DOHH2 (cell line): Measurements from ENCODE around the gene MTF1.
"Not testable (repeated sequence)": the region's sequence is repeated elsewhere in the genome, so short reads cannot be mapped to it uniquely, and the experiment has no call there.

ENCODE experiments used
- H3F3A ChIP-seq: fragments of 200-600 bp; sonication (generic), shearing (Covaris generic); 2 replicates; pipeline ENCODE4 v1.6.0; 2016; ENCODE audit warnings: antibody characterized with exemption, mild to moderate bottlenecking; ENCODE audit not compliant: control insufficient read depth, insufficient read depth
- H3K27ac ChIP-seq: fragments of 200-600 bp; sonication (generic); 2 replicates; pipeline ENCODE4 v1.5.1; 2014; ENCODE audit warnings: low read depth, mild to moderate bottlenecking, low read length, moderate library complexity
- H3K27me3 ChIP-seq: fragments of 200-600 bp; sonication (generic); 2 replicates; pipeline ENCODE4 v1.6.1; 2014; ENCODE audit warnings: mild to moderate bottlenecking, low read length, mixed read lengths; ENCODE audit not compliant: control insufficient read depth
- H3K36me3 ChIP-seq: fragments of 200-600 bp; sonication (generic); 2 replicates; pipeline ENCODE4 v1.6.1; 2014; ENCODE audit warnings: mild to moderate bottlenecking, low read length, moderate library complexity, mixed read lengths; ENCODE audit not compliant: control insufficient read depth
- H3K4me1 ChIP-seq: fragments of 200-600 bp; sonication (generic); 2 replicates; pipeline ENCODE4 v1.6.1; 2014; ENCODE audit warnings: mild to moderate bottlenecking, low read length, mixed read lengths; ENCODE audit not compliant: control insufficient read depth
- H3K4me2 ChIP-seq: fragments of 200-600 bp; sonication (generic); 2 replicates; pipeline ENCODE4 v1.6.0; 2014; ENCODE audit warnings: mild to moderate bottlenecking, low read length, moderate library complexity
- H3K4me3 ChIP-seq: fragments of 200-600 bp; sonication (generic); 2 replicates; pipeline ENCODE4 v1.5.1; 2014; ENCODE audit warnings: mild to moderate bottlenecking, low read length, mixed read lengths
- H3K79me2 ChIP-seq: fragments of 200-600 bp; sonication (generic); 2 replicates; pipeline ENCODE4 v1.6.1; 2014; ENCODE audit warnings: mild to moderate bottlenecking, low read length, mixed read lengths; ENCODE audit not compliant: control insufficient read depth
- H3K9me2 ChIP-seq: fragments of 200-600 bp; sonication (generic); replicated peaks from 2 replicates; pipeline ENCODE4 v1.6.1; 2014; ENCODE audit warnings: mild to moderate bottlenecking, low read length, mixed read lengths; ENCODE audit not compliant: control insufficient read depth
- H3K9me3 ChIP-seq: fragments of 200-600 bp; sonication (generic); 2 replicates; pipeline ENCODE4 v1.6.1; 2014; ENCODE audit warnings: antibody characterized with exemption, low read length, mixed read lengths; ENCODE audit not compliant: control insufficient read depth, insufficient read depth
- H4K20me1 ChIP-seq: fragments of 200-600 bp; sonication (generic); 2 replicates; pipeline ENCODE4 v1.6.0; 2014; ENCODE audit warnings: low read depth, mild to moderate bottlenecking, antibody characterized with exemption, low read length, moderate library complexity; ENCODE audit not compliant: control insufficient read depth, insufficient read depth
- CTCF ChIP-seq: fragments of 200-600 bp; sonication (generic); IDR thresholded peaks from one replicate; pipeline ENCODE4 v1.5.1; 2014; ENCODE audit warnings: antibody characterized with exemption, mild to moderate bottlenecking, low read depth, low read length; ENCODE audit not compliant: poor library complexity, severe bottlenecking
- EZH2phosphoT487 ChIP-seq: fragments of 200-600 bp; sonication (generic); IDR thresholded peaks from 2 replicates; pipeline ENCODE4 v1.6.1; 2017; ENCODE audit warnings: borderline replicate concordance, mild to moderate bottlenecking, antibody characterized with exemption, low read length, moderate library complexity, mixed read lengths

Gene MTF1

GRCh38 chr1:37859507-37860345 lies at the start of gene MTF1:
Gene MTF1, minus strand, starts transcription at chr1:37859592. Its CDS starts 1,934 bp downstream, at chr1:37857658.
- peak within 1 kb of the TSS; percentile 51 for H3K27ac ChIP-seq
- no peaks in the 10 kb centered on the region for H3K27me3 ChIP-seq
- peaks cover 6% of the 10 kb centered on the region; the same call in 1 of the 2 replicates for H3F3A ChIP-seq
- H3K36me3 ChIP-seq = peaks cover 55% of the 10 kb centered on the region
- H3K79me2 ChIP-seq = peaks cover 45% of the 10 kb centered on the region
- no peaks in the 10 kb centered on the region for H3K9me2 ChIP-seq
- H3K4me1 ChIP-seq = peaks cover 23% of the 10 kb centered on the region
- H3K9me3 ChIP-seq = no peaks in the 10 kb centered on the region
- peak within 1 kb of the TSS; percentile 95 for H3K4me3 ChIP-seq
- TF ChIP-seq EZH2phosphoT487 (no peak), CTCF (peak; percentile 93)
- H3K4me2 ChIP-seq = peak within 1 kb of the TSS; percentile 91
- 0 out of 2 replicates have a peak, but pooled peaks cover 4% of the 10 kb centered on the region for H4K20me1 ChIP-seq

GRCh38 chr1:37908531-37908930 lies 49.1 kb upstream of the MTF1 start:
- not testable (repeated sequence) for H3K27me3 ChIP-seq, H3K4me1 ChIP-seq, H3F3A ChIP-seq, H3K4me3 ChIP-seq, H3K4me2 ChIP-seq, H4K20me1 ChIP-seq, H3K27ac ChIP-seq, H3K9me2 ChIP-seq
- Histone ChIP-seq H3K9me3 (peaks cover 36% of the 10 kb centered on the region), H3K36me3 (peaks cover 37% of the 10 kb centered on the region), H3K79me2 (peaks cover 52% of the 10 kb centered on the region)

- not testable (repeated sequence) for H3K4me2 ChIP-seq, H3K27ac ChIP-seq, H3K4me1 ChIP-seq, H4K20me1 ChIP-seq, H3K27me3 ChIP-seq, H3K4me3 ChIP-seq, H3K9me2 ChIP-seq, H3F3A ChIP-seq
- peaks cover 37% of the 10 kb centered on the region for H3K36me3 ChIP-seq
- peaks cover 35% of the 10 kb centered on the region for H3K9me3 ChIP-seq
- H3K79me2 ChIP-seq = peaks cover 52% of the 10 kb centered on the region
Observed at GRCh38 chr1:37907416-37908125, 48.2 kb upstream of the MTF1 start.

- H4K20me1 ChIP-seq, H3K4me1 ChIP-seq, H3K27me3 ChIP-seq, H3K4me2 ChIP-seq, H3K9me2 ChIP-seq, H3F3A ChIP-seq, H3K4me3 ChIP-seq, H3K27ac ChIP-seq: not testable (repeated sequence)
- H3K9me3 ChIP-seq = peaks cover 25% of the 10 kb centered on the region
- H3K36me3 ChIP-seq = peaks cover 27% of the 10 kb centered on the region
- peaks cover 43% of the 10 kb centered on the region for H3K79me2 ChIP-seq
Observed at GRCh38 chr1:37906591-37906990, 47.2 kb upstream of the MTF1 start.
